DMS153 treated with DMSO at 0.1 percent for 48 hours (cell line): ENCODE data around the gene FCN3.

ENCODE experiments used
- DNase-seq: peaks from one replicate; lab custom pipeline; 2025; ENCODE audit not compliant: unreplicated experiment; lab: John Stamatoyannopoulos, UW

Gene FCN3

GRCh38 chr1:27360159-27361043 is 14.2 kb downstream of the FCN3 start:
- DNase-seq = no peak

- no peak for DNase-seq
Measured at GRCh38 chr1:27359822-27360158, 14.8 kb downstream of the FCN3 start.

GRCh38 chr1:27358928-27359313 is 15.7 kb downstream of the FCN3 start:
- DNase-seq = no peak

GRCh38 chr1:27358038-27358927 is 16.3 kb downstream of the FCN3 start:
- DNase-seq = no peak

GRCh38 chr1:27357281-27358037 is 17.2 kb downstream of the FCN3 start:
- DNase-seq = peak; percentile 72

- DNase-seq = no peak
Measured at GRCh38 chr1:27356619-27357280, 17.9 kb downstream of the FCN3 start.

GRCh38 chr1:27356277-27356618 is 18.4 kb downstream of the FCN3 start:
- DNase-seq = no peak

- no peak for DNase-seq
Measured at GRCh38 chr1:27355683-27356082, 18.9 kb downstream of the FCN3 start.

GRCh38 chr1:27353629-27354028 is 21.0 kb downstream of the FCN3 start:
- DNase-seq = no peak

GRCh38 chr1:27353166-27353565 is 21.5 kb downstream of the FCN3 start:
- DNase-seq = no peak

- peak; percentile 75 for DNase-seq
Measured at GRCh38 chr1:27351541-27352107, 23.0 kb downstream of the FCN3 start.

GRCh38 chr1:27350663-27351540 is 23.7 kb downstream of the FCN3 start:
- DNase-seq = peak; percentile 75

GRCh38 chr1:27349784-27350662 is 24.6 kb downstream of the FCN3 start:
- peak; percentile 83 for DNase-seq

- peak; percentile 86 for DNase-seq
Measured at GRCh38 chr1:27348861-27349783, 25.5 kb downstream of the FCN3 start.

- DNase-seq = no peak
Measured at GRCh38 chr1:27346991-27347624, 27.5 kb downstream of the FCN3 start.

GRCh38 chr1:27346357-27346756 is 28.3 kb downstream of the FCN3 start:
- DNase-seq = no peak

- DNase-seq = no peak
Measured at GRCh38 chr1:27345272-27345671, 29.4 kb downstream of the FCN3 start.
